SK-N-SH (cell line): Measurements from ENCODE around the gene SAXO2. TPM values are rescaled to one million over a fixed set of nuclear protein-coding genes. Genes with fewer than 3 reads are reported as not detected.
"Not testable (repeated sequence)": the region's sequence is repeated elsewhere in the genome, so short reads cannot be mapped to it uniquely, and the experiment has no call there.

Experiments
- CTCF ChIA-PET: fragments of 300-600, 350-600 bp; formaldehyde crosslinking; extraction: SDS; loops from one replicate; lab custom pipeline; 2021; lab: Yijun Ruan, JAX
- POLR2A ChIA-PET: fragments of 350-600 bp; sonication (Branson Sonifier 250); formaldehyde crosslinking; extraction: SDS; loops from one replicate; lab custom pipeline; 2020; ENCODE audit warnings: antibody characterized with exemption, inconsistent platforms; lab: Yijun Ruan, JAX
- DNase-seq: peaks from one replicate; pipeline ENCODE4 v3.0.0; 2012
- H2AFZ ChIP-seq: fragments of 200-600 bp; sonication (generic); 2 replicates; pipeline ENCODE4 v1.8.1; 2016; ENCODE audit warnings: antibody characterized with exemption, mild to moderate bottlenecking, low read depth
- H3F3A ChIP-seq: fragments of 200-600 bp; sonication (generic); replicated peaks from 2 replicates; pipeline ENCODE3; 2016; ENCODE audit warnings: antibody characterized with exemption, mild to moderate bottlenecking; ENCODE audit not compliant: insufficient read depth
- H3K27ac ChIP-seq, 2 experiments: fragments of 200-500 bp in 1 of 2; fragments of 200-600 bp in 1 of 2; sonication (Bioruptor generic) in 1 of 2; sonication (generic), shearing (Covaris generic) in 1 of 2; 2 replicates each; pipeline versions ENCODE4 v1.5.1 to v1.6.1; 2014 to 2016; ENCODE audit warnings: low read depth in 2 of 2, inconsistent platforms in 1 of 2, low read length in 1 of 2, mild to moderate bottlenecking in 1 of 2, mixed read lengths in 1 of 2
- H3K27me3 ChIP-seq: fragments of 200-600 bp; sonication (generic), shearing (Covaris generic); 2 replicates; pipeline ENCODE4 v1.6.1; 2016; ENCODE audit warnings: mixed run types; ENCODE audit not compliant: insufficient read depth
- H3K36me3 ChIP-seq, 2 experiments: fragments of 200-500 bp in 1 of 2; fragments of 200-600 bp in 1 of 2; sonication (Bioruptor generic) in 1 of 2; sonication (generic) in 1 of 2; replicated peaks in 1 of 2; 2 replicates each; pipeline versions ENCODE3 to v1.5.1; 2014 to 2016; ENCODE audit warnings: low read length in 1 of 2, mild to moderate bottlenecking in 1 of 2; ENCODE audit not compliant: insufficient read depth in 2 of 2, control insufficient read depth in 1 of 2
- H3K4me1 ChIP-seq, 2 experiments: fragments of 200-500 bp in 1 of 2; fragments of 200-600 bp in 1 of 2; sonication (Bioruptor generic) in 1 of 2; sonication (generic), shearing (Covaris generic) in 1 of 2; 2 replicates each; pipeline versions ENCODE4 v1.5.1 to v1.6.1; 2014 to 2016; ENCODE audit warnings: low read depth in 1 of 2, low read length in 1 of 2, mixed run types in 1 of 2; ENCODE audit not compliant: insufficient read depth in 2 of 2, control insufficient read depth in 1 of 2
- H3K4me2 ChIP-seq: fragments of 200-600 bp; sonication (generic), shearing (Covaris generic); 2 replicates; pipeline ENCODE4 v1.6.1; 2017; ENCODE audit warnings: mixed run types
- H3K4me3 ChIP-seq, 2 experiments: fragments of 200-500 bp in 1 of 2; fragments of 200-600 bp in 1 of 2; sonication (Bioruptor generic) in 1 of 2; sonication (generic), shearing (Covaris generic) in 1 of 2; 2 replicates each; pipeline versions ENCODE4 v1.5.1 to v1.8.1; 2014 to 2016; ENCODE audit warnings: low read depth in 2 of 2, inconsistent platforms in 1 of 2, low read length in 1 of 2, mild to moderate bottlenecking in 1 of 2, mixed read lengths in 1 of 2, moderate library complexity in 1 of 2
- H3K79me2 ChIP-seq: fragments of 200-600 bp; sonication (generic); 2 replicates; pipeline ENCODE4 v1.8.1; 2017; ENCODE audit warnings: mild to moderate bottlenecking; ENCODE audit not compliant: insufficient read depth
- H3K9ac ChIP-seq: fragments of 200-600 bp; sonication (generic); 2 replicates; pipeline ENCODE4 v1.6.1; 2017; ENCODE audit warnings: mixed run types
- H3K9me2 ChIP-seq: fragments of 200-600 bp; sonication (generic); 2 replicates; pipeline ENCODE4 v1.6.1; 2017; ENCODE audit warnings: mixed run types
- H3K9me3 ChIP-seq: fragments of 200-600 bp; sonication (generic); 2 replicates; pipeline ENCODE4 v1.6.1; 2017; ENCODE audit warnings: mixed run types, mild to moderate bottlenecking, moderate library complexity
- H4K20me1 ChIP-seq: fragments of 200-600 bp; sonication (generic); 2 replicates; pipeline ENCODE4 v1.6.1; 2017; ENCODE audit warnings: mild to moderate bottlenecking, mixed run types; ENCODE audit not compliant: insufficient read depth
- CHD2 ChIP-seq: fragments of 150-350 bp; IDR thresholded peaks from 2 replicates; pipeline ENCODE4 v1.6.1; 2018; ENCODE audit warnings: low read length; ENCODE audit not compliant: partially characterized antibody
- EP300 ChIP-seq, 2 experiments: IDR thresholded peaks; 2 replicates each; pipeline versions ENCODE4 v1.4.0 to v1.6.1; 2012; ENCODE audit warnings: borderline replicate concordance in 1 of 2, low read depth in 1 of 2, low read length in 1 of 2
- JUND ChIP-seq: IDR thresholded peaks from 2 replicates; pipeline ENCODE4 v1.4.0; 2012
- MEF2A ChIP-seq: IDR thresholded peaks from 2 replicates; pipeline ENCODE4 v1.4.0; 2012; ENCODE audit warnings: low read depth, borderline replicate concordance
- NFIC ChIP-seq: IDR thresholded peaks from 2 replicates; pipeline ENCODE4 v1.4.0; 2012; ENCODE audit warnings: borderline replicate concordance
- NRF1 ChIP-seq: IDR thresholded peaks from 2 replicates; pipeline ENCODE4 v1.6.1; 2012; ENCODE audit warnings: low read depth, mild to moderate bottlenecking, low read length
- POLR2AphosphoS5 ChIP-seq: IDR thresholded peaks from 2 replicates; pipeline ENCODE4 v1.6.1; 2012; ENCODE audit warnings: low read depth, low read length
- RAD21 ChIP-seq: IDR thresholded peaks from 2 replicates; pipeline ENCODE4 v1.6.1; 2012; ENCODE audit warnings: mild to moderate bottlenecking, low read length
- RFX5 ChIP-seq: IDR thresholded peaks from 2 replicates; pipeline ENCODE4 v1.6.1; 2012; ENCODE audit warnings: mild to moderate bottlenecking, improper control_type of control experiment, low read length
- TAF1 ChIP-seq: IDR thresholded peaks from 2 replicates; pipeline ENCODE4 v1.6.1; 2012; ENCODE audit warnings: low read depth, mild to moderate bottlenecking, low read length, moderate library complexity, borderline replicate concordance
- YY1 ChIP-seq: IDR thresholded peaks from 2 replicates; pipeline ENCODE4 v1.4.0; 2012; ENCODE audit warnings: low read depth, mild to moderate bottlenecking
- WGBS: methylation state at CpG from one replicate; pipeline ENCODE4 v1.1.6; 2017; ENCODE audit warnings: low lambda C conversion rate; 5-methylcytosine and 5-hydroxymethylcytosine counted together
- polyA plus RNA-seq, 3 experiments: library from polyadenylated mRNA; depleted of rRNA; stranded (reverse); fragments of >200 nt; gene quantifications; 2 replicates each; pipeline ENCODE4 v1.2.3, GENCODE V29; 2012
- TF ChIP-seq, protein P1 (sequence below): IDR thresholded peaks from 2 replicates; pipeline ENCODE4 v1.4.0; 2012; ENCODE audit warnings: low read depth
- TF ChIP-seq, protein P2 (sequence below): IDR thresholded peaks from 2 replicates; pipeline ENCODE4 v1.4.0; 2012; ENCODE audit warnings: low read depth, borderline replicate concordance
- TF ChIP-seq, protein P3 (sequence below): fragments of 200-600 bp; sonication (generic); IDR thresholded peaks from 2 replicates; pipeline ENCODE4 v1.6.1; 2017; ENCODE audit warnings: antibody characterized with exemption, mild to moderate bottlenecking, moderate library complexity

The SAXO2 gene
- polyA plus RNA-seq, 1 of the 3 experiments (the other 2 are of a cell fraction) = 2.8 TPM

DNA sequence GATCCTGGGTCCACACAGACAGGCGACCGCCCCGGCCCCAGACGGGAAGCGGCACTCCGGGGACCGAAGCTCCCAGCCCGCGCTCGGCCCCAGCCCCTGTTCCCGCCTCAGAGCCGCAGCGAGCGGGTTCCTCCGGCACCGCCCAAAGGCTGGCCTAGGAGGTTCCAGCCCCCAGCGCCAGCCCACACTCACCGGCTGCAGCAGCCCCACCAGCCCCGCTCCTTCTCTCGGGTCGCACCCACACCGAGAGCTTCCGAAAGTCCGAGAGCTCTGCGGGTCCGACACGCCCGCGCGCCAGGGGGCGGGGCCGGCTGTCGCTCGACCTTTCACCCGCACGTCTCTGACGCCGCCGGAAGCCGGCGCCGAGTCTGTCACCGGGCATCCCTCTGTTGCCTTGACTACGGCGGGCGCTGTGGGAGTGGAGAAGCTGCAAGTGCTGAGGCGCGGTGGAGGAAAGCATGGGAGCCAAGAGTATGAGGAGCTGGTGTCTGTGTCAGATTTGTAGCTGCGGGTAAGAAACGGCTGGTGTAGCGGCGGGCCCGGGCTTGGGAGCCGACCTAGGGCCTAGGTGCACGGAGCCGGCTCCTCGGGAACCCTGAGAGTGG lies at the start of gene SAXO2, which contains the start of gene EFL1 (continued):
- 0 out of 4 replicates have a peak, but pooled peaks have one; percentile 6 to 7 for TF ChIP-seq EP300 (IDR thresholded peaks at IDR 0.05; ENCODE audit: borderline replicate concordance in 1 of 2, low read depth in 1 of 2, low read length in 1 of 2)
- TF ChIP-seq RFX5 = no peak
- TF ChIP-seq TAF1 = peak; percentile 47; the same call in 1 of the 2 replicates
- TF ChIP-seq MEF2A = no peak
- no peak for TF ChIP-seq NRF1
- peak; percentile 41 for TF ChIP-seq CHD2
- no peak for TF ChIP-seq NFIC
- TF ChIP-seq POLR2AphosphoS5 = peak; percentile 64
- TF ChIP-seq, protein P1, sequence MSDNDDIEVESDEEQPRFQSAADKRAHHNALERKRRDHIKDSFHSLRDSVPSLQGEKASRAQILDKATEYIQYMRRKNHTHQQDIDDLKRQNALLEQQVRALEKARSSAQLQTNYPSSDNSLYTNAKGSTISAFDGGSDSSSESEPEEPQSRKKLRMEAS = 0 out of 2 replicates have a peak, but pooled peaks have one; percentile 54
- TF ChIP-seq, protein P2, sequence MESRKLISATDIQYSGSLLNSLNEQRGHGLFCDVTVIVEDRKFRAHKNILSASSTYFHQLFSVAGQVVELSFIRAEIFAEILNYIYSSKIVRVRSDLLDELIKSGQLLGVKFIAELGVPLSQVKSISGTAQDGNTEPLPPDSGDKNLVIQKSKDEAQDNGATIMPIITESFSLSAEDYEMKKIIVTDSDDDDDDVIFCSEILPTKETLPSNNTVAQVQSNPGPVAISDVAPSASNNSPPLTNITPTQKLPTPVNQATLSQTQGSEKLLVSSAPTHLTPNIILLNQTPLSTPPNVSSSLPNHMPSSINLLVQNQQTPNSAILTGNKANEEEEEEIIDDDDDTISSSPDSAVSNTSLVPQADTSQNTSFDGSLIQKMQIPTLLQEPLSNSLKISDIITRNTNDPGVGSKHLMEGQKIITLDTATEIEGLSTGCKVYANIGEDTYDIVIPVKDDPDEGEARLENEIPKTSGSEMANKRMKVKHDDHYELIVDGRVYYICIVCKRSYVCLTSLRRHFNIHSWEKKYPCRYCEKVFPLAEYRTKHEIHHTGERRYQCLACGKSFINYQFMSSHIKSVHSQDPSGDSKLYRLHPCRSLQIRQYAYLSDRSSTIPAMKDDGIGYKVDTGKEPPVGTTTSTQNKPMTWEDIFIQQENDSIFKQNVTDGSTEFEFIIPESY = 0 out of 2 replicates have a peak, but pooled peaks have one; percentile 46
- 0 out of 2 replicates have a peak, but pooled peaks have one; percentile 34 for TF ChIP-seq YY1
- no peak for TF ChIP-seq JUND

DNA sequence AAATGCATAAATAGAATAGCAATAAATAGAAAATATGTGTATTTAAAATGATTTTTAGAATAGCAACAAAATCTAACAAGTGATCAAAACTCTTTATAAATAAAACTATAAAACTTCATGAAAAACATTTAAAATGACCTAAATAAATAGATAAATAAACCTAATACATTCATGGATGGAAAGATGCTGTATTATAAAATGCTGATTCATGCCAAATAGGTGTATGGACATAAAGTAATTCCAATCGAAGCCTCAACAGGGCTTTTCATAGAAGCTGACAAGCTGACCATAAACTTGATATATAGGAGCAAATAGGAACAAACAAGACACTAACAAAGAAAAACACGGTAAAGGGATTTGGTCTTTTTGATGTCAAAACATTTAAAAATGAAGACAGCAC lies 46.5 kb upstream of the SAXO2 start:
- H2AFZ ChIP-seq, H3K4me2 ChIP-seq, H3K79me2 ChIP-seq, H3K9me2 ChIP-seq, DNase-seq, H3K9ac ChIP-seq, H3K9me3 ChIP-seq, H3K4me1 ChIP-seq, CTCF ChIA-PET, H3K4me3 ChIP-seq, POLR2A ChIA-PET, H3F3A ChIP-seq, H4K20me1 ChIP-seq, H3K27ac ChIP-seq, H3K27me3 ChIP-seq: not testable (repeated sequence)
- WGBS = 85% methylated on average over 2 of the region's 2 CpGs
- peaks cover 16 to 29% of the 10 kb centered on the region in 2 experiments for H3K36me3 ChIP-seq

DNA sequence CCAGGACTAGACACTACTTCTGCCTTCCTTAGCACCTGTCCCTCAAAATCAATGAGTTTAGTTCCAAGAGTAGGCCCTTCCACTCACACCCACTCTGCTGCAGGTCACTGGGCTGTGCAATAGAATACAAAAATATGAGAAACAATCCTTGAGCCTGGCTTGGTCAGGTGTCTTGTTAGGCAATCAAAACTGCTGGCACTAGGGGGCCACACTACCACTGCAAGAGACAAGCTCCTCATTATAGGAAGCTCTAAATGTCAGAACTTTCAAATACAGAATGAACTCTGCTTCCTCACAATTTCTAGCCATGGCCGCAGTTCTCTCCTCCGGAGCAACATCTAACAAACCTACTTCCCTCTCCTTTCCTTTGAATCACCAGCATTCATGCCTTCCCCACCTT lies 41.1 kb upstream of the SAXO2 start:
- H3K27me3 ChIP-seq, H4K20me1 ChIP-seq, H3K27ac ChIP-seq, H3K79me2 ChIP-seq, H3K9ac ChIP-seq, DNase-seq, H3F3A ChIP-seq, H3K9me3 ChIP-seq, CTCF ChIA-PET, H3K4me2 ChIP-seq, H3K4me1 ChIP-seq, H3K4me3 ChIP-seq, H2AFZ ChIP-seq, POLR2A ChIA-PET, H3K9me2 ChIP-seq: not testable (repeated sequence)
- peaks cover 22 to 24% of the 10 kb centered on the region in 2 experiments for H3K36me3 ChIP-seq
- WGBS = 98% methylated on average over 2 of the region's 2 CpGs
- TF ChIP-seq, protein P3, sequence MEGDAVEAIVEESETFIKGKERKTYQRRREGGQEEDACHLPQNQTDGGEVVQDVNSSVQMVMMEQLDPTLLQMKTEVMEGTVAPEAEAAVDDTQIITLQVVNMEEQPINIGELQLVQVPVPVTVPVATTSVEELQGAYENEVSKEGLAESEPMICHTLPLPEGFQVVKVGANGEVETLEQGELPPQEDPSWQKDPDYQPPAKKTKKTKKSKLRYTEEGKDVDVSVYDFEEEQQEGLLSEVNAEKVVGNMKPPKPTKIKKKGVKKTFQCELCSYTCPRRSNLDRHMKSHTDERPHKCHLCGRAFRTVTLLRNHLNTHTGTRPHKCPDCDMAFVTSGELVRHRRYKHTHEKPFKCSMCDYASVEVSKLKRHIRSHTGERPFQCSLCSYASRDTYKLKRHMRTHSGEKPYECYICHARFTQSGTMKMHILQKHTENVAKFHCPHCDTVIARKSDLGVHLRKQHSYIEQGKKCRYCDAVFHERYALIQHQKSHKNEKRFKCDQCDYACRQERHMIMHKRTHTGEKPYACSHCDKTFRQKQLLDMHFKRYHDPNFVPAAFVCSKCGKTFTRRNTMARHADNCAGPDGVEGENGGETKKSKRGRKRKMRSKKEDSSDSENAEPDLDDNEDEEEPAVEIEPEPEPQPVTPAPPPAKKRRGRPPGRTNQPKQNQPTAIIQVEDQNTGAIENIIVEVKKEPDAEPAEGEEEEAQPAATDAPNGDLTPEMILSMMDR = peak; percentile 39
- peak; percentile 18; the same call in 1 of the 2 replicates for TF ChIP-seq RAD21
